OCI-M2 (cell line): ENCODE results near the gene TPBGL.

Experiments
- DNase-seq: peaks from one replicate; lab custom pipeline; 2025; ENCODE audit not compliant: unreplicated experiment; lab: John Stamatoyannopoulos, UW

TPBGL gene

GRCh38 chr11:75245356-75246005 is 4.9 kb downstream of the TPBGL start:
- DNase-seq = no peak

GRCh38 chr11:75246006-75246670 is 5.6 kb downstream of the TPBGL start:
- no peak for DNase-seq

GRCh38 chr11:75246671-75247350 is 6.2 kb downstream of the TPBGL start:
- no peak for DNase-seq

- DNase-seq = no peak
Observed at GRCh38 chr11:75248924-75249256, 8.3 kb downstream of the TPBGL start.

- DNase-seq = no peak
Observed at GRCh38 chr11:75249704-75250103, 9.1 kb downstream of the TPBGL start.

- DNase-seq = no peak
Observed at GRCh38 chr11:75254326-75254725, 13.8 kb downstream of the TPBGL start.

GRCh38 chr11:75260396-75261170 is 20.0 kb downstream of the TPBGL start:
- no peak for DNase-seq

GRCh38 chr11:75261902-75262361 is 21.4 kb downstream of the TPBGL start:
- no peak for DNase-seq

- DNase-seq = no peak
Observed at GRCh38 chr11:75262436-75262835, 21.9 kb downstream of the TPBGL start.

- DNase-seq = no peak
Observed at GRCh38 chr11:75262961-75263852, 22.6 kb downstream of the TPBGL start.

GRCh38 chr11:75263944-75264349 is 23.4 kb downstream of the TPBGL start:
- no peak for DNase-seq

- DNase-seq = no peak
Observed at GRCh38 chr11:75264356-75264755, 23.8 kb downstream of the TPBGL start.

GRCh38 chr11:75264971-75265370 is 24.4 kb downstream of the TPBGL start:
- no peak for DNase-seq

GRCh38 chr11:75265851-75266531 is 25.4 kb downstream of the TPBGL start:
- DNase-seq = no peak

GRCh38 chr11:75267171-75267970 is 26.8 kb downstream of the TPBGL start:
- DNase-seq = no peak

- no peak for DNase-seq
Observed at GRCh38 chr11:75268626-75269366, 28.2 kb downstream of the TPBGL start.

- DNase-seq = no peak
Observed at GRCh38 chr11:75269367-75269660, 28.7 kb downstream of the TPBGL start.

- DNase-seq = no peak
Observed at GRCh38 chr11:75269896-75270295, 29.3 kb downstream of the TPBGL start.
